GM18858 (cell line): Measurements from ENCODE around the gene BMP7.

ENCODE experiments used
- ATAC-seq: cut with Tn5 transposase; IDR thresholded peaks from one replicate; pipeline ENCODE4 v1.9.1; 2021; ENCODE audit not compliant: unreplicated experiment

The BMP7 gene

GRCh38 chr20:57131077-57131476, 135.4 kb downstream of the BMP7 start:
- ATAC-seq: no peak

- ATAC-seq: no peak
Measured at GRCh38 chr20:57130160-57130772, 136.2 kb downstream of the BMP7 start.

- ATAC-seq: no peak
Measured at GRCh38 chr20:57129303-57129702, 137.1 kb downstream of the BMP7 start.

- ATAC-seq: no peak
Measured at GRCh38 chr20:57128044-57128757, 138.2 kb downstream of the BMP7 start.

- no peak for ATAC-seq
Measured at GRCh38 chr20:57126481-57127092, 139.9 kb downstream of the BMP7 start.

GRCh38 chr20:57124800-57125517, 141.5 kb downstream of the BMP7 start:
- ATAC-seq: no peak

- ATAC-seq: no peak
Measured at GRCh38 chr20:57124366-57124765, 142.1 kb downstream of the BMP7 start.

GRCh38 chr20:57123504-57123903, 142.9 kb downstream of the BMP7 start:
- no peak for ATAC-seq

- no peak for ATAC-seq
Measured at GRCh38 chr20:57122536-57123489, 143.6 kb downstream of the BMP7 start.

GRCh38 chr20:57118964-57119363, 147.5 kb downstream of the BMP7 start:
- no peak for ATAC-seq
